Measurements from ENCODE around the gene AOPEP. TPM values are rescaled to one million over a fixed set of nuclear protein-coding genes. Genes with fewer than 3 reads are reported as not detected.
A peak's percentile ranks its signal among the peaks of the same experiment; 100 is the strongest.

The AOPEP gene
- total and polyA plus RNA-seq, 12 donors = 110 to 250 (median 161) TPM

DNA sequence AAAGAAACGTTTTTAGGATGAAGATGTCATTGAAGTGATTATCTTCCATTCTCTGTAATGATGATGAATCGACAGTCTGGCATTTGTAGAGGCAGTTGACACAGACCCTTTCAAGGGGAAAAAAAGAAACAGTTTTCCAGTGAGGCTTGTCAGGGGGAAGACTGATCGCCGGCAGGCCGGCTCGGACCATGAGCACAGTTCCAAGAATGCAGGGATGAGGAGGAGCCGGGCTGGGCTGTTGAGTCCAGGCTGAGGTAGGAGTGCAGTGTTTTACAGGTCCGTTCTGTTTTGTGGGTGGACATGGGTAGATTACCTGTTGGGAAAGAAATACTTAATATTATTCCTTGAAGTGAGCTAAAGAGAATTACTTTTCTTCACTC, 194.6 kb downstream of the AOPEP start:
- peak in 7 of 8 donors; percentile 18 to 47 (median 42) for ATAC-seq
- DNase-seq = no peak
- Histone ChIP-seq H3K36me3 (peaks cover 0 to 3% (median 0%) of the 10 kb centered on the region in 9 donors), H3K27ac (peak overlapping the region; percentile 41 to 94 (median 70)), H3K4me3 (peak overlapping the region in 1 of 10 donors; percentile 2), H3K27me3 (no peaks in the 10 kb centered on the region), H3K9me3 (no peaks in the 10 kb centered on the region), H3K4me1 (peaks cover 16 to 52% (median 40%) of the 10 kb centered on the region in 9 donors)
- WGBS, 2 donors = 63 to 72% methylated on average over 8 of the region's 8 CpGs
- TF ChIP-seq, protein P1, sequence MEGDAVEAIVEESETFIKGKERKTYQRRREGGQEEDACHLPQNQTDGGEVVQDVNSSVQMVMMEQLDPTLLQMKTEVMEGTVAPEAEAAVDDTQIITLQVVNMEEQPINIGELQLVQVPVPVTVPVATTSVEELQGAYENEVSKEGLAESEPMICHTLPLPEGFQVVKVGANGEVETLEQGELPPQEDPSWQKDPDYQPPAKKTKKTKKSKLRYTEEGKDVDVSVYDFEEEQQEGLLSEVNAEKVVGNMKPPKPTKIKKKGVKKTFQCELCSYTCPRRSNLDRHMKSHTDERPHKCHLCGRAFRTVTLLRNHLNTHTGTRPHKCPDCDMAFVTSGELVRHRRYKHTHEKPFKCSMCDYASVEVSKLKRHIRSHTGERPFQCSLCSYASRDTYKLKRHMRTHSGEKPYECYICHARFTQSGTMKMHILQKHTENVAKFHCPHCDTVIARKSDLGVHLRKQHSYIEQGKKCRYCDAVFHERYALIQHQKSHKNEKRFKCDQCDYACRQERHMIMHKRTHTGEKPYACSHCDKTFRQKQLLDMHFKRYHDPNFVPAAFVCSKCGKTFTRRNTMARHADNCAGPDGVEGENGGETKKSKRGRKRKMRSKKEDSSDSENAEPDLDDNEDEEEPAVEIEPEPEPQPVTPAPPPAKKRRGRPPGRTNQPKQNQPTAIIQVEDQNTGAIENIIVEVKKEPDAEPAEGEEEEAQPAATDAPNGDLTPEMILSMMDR (IDR thresholded peaks at IDR 0.05) = no peak
- intact Hi-C loops (cut with DNase I) = no loop called here

DNA sequence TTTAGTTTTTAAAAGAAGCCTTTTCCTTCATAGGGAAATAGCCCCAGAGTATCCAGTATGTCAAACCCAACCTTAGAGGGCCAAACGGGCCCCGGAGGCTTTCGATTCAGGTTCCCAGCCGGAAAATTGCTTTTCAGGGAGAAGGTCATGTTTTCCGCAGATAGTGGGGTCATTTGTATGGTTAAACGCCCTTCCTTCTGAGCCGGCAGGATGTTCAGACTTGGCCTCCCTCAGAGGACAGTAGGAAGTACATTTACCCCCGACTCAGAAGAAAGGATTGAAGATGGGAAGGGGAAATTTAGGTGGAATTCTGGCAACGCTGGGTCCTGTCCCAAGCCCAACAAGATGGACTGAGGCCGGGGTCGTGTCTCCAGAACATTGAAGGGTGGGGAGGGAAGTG, 195.2 kb downstream of the AOPEP start:
- no peaks in the 10 kb centered on the region for H3K27me3 ChIP-seq
- peak overlapping the region; percentile 41 to 94 (median 70) for H3K27ac ChIP-seq
- H3K4me3 ChIP-seq = peak overlapping the region in 1 of 10 donors; percentile 2
- 54 to 68% methylated on average over 11 of the region's 11 CpGs for WGBS, 2 donors
- no peaks in the 10 kb centered on the region for H3K9me3 ChIP-seq
- H3K4me1 ChIP-seq = peaks cover 16 to 57% (median 40%) of the 10 kb centered on the region in 9 donors
- DNase-seq = no peak
- peaks cover 0 to 3% (median 0%) of the 10 kb centered on the region in 9 donors for H3K36me3 ChIP-seq
- TF ChIP-seq, protein P1 (IDR thresholded peaks at IDR 0.05) = no peak
- intact Hi-C loops (cut with DNase I) = no loop called here
- peak in 2 of 8 donors; percentile 27 to 31 for ATAC-seq

DNA sequence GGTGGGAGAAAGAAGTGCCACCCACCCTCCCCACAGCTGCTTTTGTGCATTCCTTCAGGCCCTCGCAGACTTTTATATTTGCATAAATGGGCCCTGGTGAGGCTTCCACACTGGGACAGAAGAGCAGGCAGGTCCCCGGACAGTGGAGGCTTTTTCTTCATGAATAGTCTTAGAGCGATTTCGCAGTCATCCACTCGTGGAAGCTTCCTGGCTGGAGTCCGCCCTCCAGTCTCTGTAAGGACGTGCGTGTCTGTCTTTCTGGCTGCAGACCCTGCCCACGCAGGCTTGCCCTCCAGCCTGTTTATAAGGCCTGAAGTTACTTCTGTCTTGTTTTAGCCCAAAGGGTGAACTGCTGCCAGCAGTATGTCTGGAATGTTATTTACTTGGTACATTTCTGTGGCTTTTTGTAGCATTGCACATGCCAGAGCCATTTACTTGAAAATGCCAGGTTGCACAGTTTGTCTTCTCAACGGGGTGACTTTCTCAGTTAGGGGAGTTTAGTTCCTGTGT, 195.7 kb downstream of the AOPEP start:
- peak in 6 of 8 donors; percentile 18 to 46 (median 36) for ATAC-seq
- intact Hi-C loops (cut with DNase I) = no loop called here
- 40 to 52% methylated on average over 10 of the region's 10 CpGs for WGBS, 2 donors

DNA sequence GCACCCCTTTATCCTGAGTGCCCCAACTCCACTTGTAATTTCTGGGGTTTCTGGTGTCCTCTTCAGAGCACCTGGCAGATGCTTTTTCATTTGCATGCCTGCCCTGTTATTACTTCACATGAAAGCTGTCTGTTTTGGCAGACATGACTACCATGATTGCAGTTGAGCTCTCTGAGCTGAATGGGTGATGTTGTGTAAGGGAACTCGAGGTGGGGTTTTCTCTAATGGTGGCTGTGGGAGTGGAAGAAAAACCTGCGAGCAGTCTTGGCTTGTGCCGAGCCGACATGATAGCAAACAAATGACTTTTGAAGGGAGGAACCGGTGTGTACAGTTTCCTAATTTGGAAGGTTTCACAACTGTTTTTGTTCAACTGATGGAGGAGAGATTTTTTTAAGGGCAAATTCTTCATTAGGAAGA, 196.2 kb downstream of the AOPEP start:
- Histone ChIP-seq H3K27me3 (no peaks in the 10 kb centered on the region), H3K4me3 (no peak overlapping the region), H3K4me1 (peaks cover 16 to 66% (median 40%) of the 10 kb centered on the region in 9 donors), H3K27ac (peak overlapping the region; percentile 41 to 94 (median 70)), H3K9me3 (no peaks in the 10 kb centered on the region), H3K36me3 (peaks cover 0 to 3% (median 0%) of the 10 kb centered on the region in 9 donors)
- intact Hi-C loops (cut with DNase I) = no loop called here
- DNase-seq (no peak), ATAC-seq (peak in 3 of 8 donors; percentile 19 to 41 (median 33))
- TF ChIP-seq, protein P1 (IDR thresholded peaks at IDR 0.05) = no peak
- WGBS, 2 donors = 33 to 59% methylated on average over 5 of the region's 5 CpGs

More for the DNA sequence above, 195.7 kb downstream of the AOPEP start:
- H3K27ac ChIP-seq = peak overlapping the region; percentile 41 to 94 (median 70)
- H3K36me3 ChIP-seq = peaks cover 0 to 3% (median 0%) of the 10 kb centered on the region in 9 donors
- TF ChIP-seq, protein P1 (IDR thresholded peaks at IDR 0.05) = no peak
- no peaks in the 10 kb centered on the region for H3K27me3 ChIP-seq
- DNase-seq = no peak
- H3K9me3 ChIP-seq = no peaks in the 10 kb centered on the region
- no peak overlapping the region for H3K4me3 ChIP-seq
- H3K4me1 ChIP-seq = peaks cover 16 to 60% (median 40%) of the 10 kb centered on the region in 9 donors
